GM21619 (cell line): ENCODE data around the gene SCRN1.

Experiments
- ATAC-seq: cut with Tn5 transposase; IDR thresholded peaks from one replicate; pipeline ENCODE4 v1.9.1; 2021; ENCODE audit not compliant: unreplicated experiment

Gene SCRN1

GRCh38 chr7:30010021-30010420 is 20.4 kb upstream of the SCRN1 start:
- no peak for ATAC-seq

GRCh38 chr7:30005464-30005863 is 15.9 kb upstream of the SCRN1 start:
- no peak for ATAC-seq

- no peak for ATAC-seq
Measured at GRCh38 chr7:30003098-30003497, 13.5 kb upstream of the SCRN1 start.

- no peak for ATAC-seq
Measured at GRCh38 chr7:30001998-30002397, 12.4 kb upstream of the SCRN1 start.

- no peak for ATAC-seq
Measured at GRCh38 chr7:29998489-29998888, 8.9 kb upstream of the SCRN1 start.

- ATAC-seq = no peak
Measured at GRCh38 chr7:29996321-29996720, 6.7 kb upstream of the SCRN1 start.

- no peak for ATAC-seq
Measured at GRCh38 chr7:29995652-29996051, 6.1 kb upstream of the SCRN1 start.

GRCh38 chr7:29993140-29993539 is 3.5 kb upstream of the SCRN1 start:
- no peak for ATAC-seq

GRCh38 chr7:29991937-29992336 is 2.3 kb upstream of the SCRN1 start:
- ATAC-seq = no peak

- no peak for ATAC-seq
Measured at GRCh38 chr7:29990931-29991330, 1.3 kb upstream of the SCRN1 start.

GRCh38 chr7:29988424-29989256 is 961 bp downstream of the SCRN1 start:
- ATAC-seq = peak; percentile 31

GRCh38 chr7:29987811-29988317 is 1.7 kb downstream of the SCRN1 start:
- ATAC-seq = no peak

- ATAC-seq = no peak
Measured at GRCh38 chr7:29987083-29987482, 2.5 kb downstream of the SCRN1 start.

GRCh38 chr7:29980151-29980550 is 9.4 kb downstream of the SCRN1 start:
- ATAC-seq = no peak

- no peak for ATAC-seq
Measured at GRCh38 chr7:29977886-29978651, 11.5 kb downstream of the SCRN1 start.

GRCh38 chr7:29976673-29977415 is 12.8 kb downstream of the SCRN1 start:
- no peak for ATAC-seq

GRCh38 chr7:29976266-29976665 is 13.3 kb downstream of the SCRN1 start:
- ATAC-seq = no peak

GRCh38 chr7:29975561-29975960 is 14.0 kb downstream of the SCRN1 start:
- ATAC-seq = no peak

GRCh38 chr7:29974286-29974685 is 15.3 kb downstream of the SCRN1 start:
- no peak for ATAC-seq

GRCh38 chr7:29972315-29972669 is 17.3 kb downstream of the SCRN1 start:
- no peak for ATAC-seq

GRCh38 chr7:29971566-29972314 is 17.9 kb downstream of the SCRN1 start:
- no peak for ATAC-seq
